DMS79 (cell line): ENCODE results near the gene MORC2.

Experiments
- DNase-seq: peaks from one replicate; lab custom pipeline; 2025; lab: John Stamatoyannopoulos, UW

MORC2 gene

GRCh38 chr22:30889268-30889995, 79.1 kb downstream of the MORC2 start:
- DNase-seq = no peak

DNA sequence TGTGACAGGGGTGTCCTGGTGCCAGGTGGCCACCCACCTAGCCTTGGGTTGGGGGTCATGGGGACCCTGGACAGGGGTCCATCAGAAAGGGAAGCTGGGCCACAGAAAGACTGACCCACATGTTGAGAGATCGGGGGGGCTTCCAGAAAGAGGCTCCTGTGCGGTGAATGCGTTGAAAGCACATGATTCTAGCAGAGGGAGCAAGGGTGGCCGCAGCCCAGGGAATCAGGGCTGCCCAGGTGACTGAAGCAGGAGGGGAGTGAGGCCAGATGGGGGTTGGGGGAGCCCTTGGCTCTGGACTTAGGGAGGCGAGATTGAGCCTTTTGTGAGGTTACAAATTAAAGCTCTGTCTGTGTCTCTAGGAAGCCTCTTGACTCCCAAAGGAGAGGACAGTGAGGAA, 80.7 kb downstream of the MORC2 start:
- DNase-seq = no peak

DNA sequence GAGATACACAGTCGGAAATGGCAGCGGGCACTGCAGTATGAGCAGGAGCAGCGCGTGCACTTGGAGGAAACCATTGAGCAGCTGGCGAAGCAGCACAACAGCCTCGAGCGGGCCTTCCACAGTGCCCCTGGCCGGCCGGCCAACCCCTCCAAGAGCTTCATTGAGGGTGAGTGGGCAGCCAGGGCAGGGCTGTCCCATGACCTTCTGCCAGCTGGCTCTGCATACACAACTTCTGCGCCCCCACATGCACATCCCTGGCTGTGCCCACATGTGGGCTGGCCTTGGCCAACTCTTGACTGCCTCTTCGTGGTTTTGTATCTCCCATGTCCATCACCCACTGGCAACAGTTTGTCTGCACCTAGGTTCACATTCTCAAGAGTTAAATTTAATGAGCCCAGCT, 81.1 kb downstream of the MORC2 start:
- DNase-seq = no peak

DNA sequence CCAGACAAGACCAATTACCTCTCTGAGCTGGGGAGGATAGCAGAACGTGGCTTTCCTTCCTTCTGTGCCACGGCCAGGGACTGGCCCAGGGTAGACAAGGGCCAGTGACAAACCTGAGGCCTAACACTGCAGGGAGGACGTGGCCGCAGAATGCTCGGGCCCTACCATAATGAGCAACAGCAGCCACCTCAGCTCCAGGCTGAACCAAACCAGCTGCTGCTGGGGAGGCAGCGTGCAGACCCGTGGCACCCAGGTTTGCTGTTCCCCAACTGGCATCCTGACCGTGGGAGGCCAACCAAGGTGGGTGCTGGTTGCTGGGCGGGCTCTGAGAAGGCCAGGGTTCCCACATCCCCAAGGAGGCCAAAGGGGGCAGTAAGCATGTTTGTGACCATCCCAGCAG, 83.0 kb downstream of the MORC2 start:
- no peak for DNase-seq

DNA sequence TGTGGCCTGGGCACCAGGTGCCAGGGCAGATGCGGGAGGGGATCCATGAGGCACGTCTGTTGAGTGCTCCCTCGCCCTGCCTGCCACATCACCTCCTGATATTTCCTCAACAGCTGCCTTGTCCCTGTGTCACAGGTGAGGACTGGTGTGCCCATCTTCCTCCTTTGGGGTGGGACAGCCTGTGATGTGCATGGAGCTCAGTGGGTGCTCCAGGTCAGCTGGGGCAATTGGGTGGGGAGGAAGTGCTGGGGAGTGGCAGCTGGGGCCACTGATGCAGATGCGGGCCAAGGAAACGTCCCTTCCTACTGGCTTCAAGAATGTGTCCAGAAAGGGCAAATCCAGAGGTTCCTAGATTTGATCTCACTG, 83.6 kb downstream of the MORC2 start:
- no peak for DNase-seq

DNA sequence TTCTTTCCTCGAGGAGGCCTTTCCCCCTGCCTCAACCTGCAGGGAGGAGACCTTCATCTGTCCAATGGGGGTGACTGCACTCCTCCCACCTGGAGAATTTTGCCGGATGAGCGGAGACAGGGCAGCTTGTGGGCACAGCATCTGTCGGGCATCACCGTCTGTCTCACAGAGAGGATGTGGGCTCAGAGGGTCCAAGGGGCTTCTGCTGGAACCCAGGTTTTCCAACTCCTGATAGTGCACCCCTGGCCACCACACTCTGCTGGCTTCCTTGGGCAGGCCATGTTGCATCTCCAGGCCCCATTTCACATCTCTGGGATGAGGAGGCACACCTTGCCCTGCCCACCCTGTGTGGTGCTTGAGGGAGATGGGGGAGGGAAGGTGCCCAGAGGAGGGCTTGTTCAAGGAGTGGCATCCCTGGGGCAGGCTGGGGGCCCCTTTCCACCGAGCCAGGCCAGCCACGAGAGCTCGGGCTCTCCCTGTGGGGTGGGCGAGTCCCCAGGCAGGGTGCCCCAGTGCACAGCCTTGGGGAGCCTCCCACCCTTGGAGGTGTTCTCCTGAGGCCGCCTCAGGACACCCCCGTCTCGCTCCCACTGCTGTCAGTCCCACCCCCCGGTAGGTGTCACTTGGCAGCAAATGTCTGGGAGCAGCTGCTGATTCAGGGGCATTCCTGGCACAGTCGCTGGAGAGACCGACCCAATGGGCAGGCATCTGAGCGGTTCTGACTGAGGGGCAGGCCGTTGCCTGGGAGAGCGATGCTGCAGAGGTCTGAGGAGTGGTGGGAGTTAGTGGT, 84.2 kb downstream of the MORC2 start:
- no peak for DNase-seq

- no peak for DNase-seq
Observed at GRCh38 chr22:30883586-30884145, 84.9 kb downstream of the MORC2 start.

DNA sequence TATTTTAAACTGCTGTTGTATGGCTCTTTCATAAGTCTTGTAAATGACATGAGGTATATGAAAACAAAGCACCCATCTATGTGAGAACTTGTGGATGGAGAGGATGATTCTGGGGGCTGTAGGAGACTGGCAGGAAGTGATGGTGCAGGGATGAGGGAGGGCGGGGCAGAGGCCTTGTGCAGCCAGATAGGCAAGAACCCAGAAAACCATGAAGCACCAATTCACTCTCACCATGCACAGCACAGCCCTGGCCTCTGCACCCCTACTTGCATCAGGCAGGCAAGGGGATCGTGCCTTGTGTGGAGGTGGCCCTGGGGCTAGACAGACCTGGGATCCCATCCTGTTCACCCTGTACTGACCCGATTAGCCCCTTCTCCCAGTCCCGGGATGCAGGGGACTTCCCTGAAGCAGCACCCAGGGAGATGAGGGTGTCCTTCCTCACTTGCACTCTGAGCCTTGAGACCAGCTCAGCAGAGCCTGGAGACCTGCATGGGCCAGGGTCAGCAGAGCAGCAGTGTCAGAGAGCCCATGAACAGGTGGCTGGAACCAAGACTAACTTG, 85.5 kb downstream of the MORC2 start:
- DNase-seq = no peak

DNA sequence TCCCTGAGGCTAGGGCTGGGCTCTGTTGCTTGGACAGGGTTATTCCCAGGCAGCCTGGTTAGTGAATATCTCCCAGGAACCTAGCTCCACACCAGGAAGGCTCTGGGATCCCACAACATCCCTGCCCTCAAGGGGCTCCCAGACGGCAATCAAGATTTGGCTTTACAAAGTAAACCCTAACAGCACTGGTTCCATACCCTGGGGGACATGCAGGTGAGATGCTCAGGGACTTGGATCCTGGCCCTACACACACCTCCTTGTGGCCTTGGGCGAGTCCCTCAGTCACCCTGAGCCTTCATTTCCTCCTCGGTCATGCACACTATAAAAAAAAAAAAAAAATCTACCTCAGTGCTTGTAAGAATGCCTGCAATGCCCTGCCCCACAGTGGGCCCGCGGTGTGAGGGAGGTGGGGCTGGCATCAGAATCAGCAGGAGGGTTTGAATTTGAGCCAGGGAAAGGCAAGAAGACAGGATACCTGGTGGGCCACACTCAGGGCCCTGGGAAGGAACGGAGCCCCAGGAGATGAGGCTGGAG, 86.3 kb downstream of the MORC2 start:
- DNase-seq = no peak

DNA sequence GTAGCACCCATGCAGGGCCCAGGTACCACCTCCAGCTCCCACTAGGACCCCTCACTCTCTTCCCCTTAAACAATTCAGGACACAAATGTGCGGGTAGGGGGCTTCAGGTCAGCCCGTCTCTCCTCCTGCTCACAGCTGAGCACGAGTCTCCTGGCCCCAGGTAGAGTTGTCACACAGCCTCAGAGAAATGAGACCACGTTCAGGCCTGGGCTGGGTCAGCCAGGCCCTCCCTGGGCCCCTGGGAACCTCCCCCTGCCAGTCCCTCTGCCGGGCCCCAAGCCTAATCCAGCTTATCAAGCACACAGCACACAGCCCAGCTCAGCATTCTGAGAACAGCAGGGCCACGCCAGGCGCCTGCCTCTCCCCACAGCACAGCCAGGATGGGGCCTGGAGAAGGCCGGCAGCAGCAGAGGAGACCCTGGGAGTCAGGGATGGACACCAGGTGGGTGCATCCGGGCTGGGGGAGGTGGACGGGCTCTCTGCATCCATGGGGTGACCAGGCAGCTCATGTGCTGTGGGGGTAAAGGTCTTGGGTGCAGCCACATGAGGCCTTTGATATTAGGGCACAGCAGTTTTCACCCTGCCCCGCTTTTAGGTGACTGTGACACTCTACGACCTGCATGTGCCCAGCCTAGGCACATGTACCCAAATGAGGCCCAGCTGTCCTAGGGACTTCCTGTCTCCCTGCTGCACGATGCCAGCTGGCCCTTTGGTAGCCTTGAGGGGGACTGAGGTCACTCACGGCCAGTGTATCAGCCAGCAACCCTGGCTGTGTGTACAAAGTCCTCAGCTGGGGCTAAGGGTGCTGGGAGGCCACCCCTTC, 87.0 kb downstream of the MORC2 start:
- no peak for DNase-seq

DNA sequence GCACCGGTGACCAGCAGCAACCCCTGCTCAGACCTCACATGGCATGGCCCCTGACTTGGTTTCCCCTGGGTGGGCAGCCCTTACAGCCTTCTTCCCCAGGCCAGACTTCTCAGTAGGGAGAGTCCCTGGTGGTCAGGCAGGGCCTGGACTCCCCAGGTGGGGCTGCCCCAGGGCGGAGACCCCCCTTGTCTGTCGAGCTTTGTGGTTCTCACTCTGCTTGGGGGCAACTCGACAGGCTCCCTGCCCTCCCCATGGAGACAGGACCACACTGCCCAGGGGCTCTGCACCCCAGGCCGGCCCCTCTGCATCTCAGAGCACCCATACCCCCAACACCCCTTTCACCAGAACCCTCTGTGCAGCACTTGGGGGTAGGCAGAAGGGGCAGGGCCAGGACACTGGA, 87.7 kb downstream of the MORC2 start:
- DNase-seq = no peak

GRCh38 chr22:30880181-30880601, 88.4 kb downstream of the MORC2 start:
- no peak for DNase-seq

GRCh38 chr22:30879415-30879797, 89.2 kb downstream of the MORC2 start:
- DNase-seq = no peak

DNA sequence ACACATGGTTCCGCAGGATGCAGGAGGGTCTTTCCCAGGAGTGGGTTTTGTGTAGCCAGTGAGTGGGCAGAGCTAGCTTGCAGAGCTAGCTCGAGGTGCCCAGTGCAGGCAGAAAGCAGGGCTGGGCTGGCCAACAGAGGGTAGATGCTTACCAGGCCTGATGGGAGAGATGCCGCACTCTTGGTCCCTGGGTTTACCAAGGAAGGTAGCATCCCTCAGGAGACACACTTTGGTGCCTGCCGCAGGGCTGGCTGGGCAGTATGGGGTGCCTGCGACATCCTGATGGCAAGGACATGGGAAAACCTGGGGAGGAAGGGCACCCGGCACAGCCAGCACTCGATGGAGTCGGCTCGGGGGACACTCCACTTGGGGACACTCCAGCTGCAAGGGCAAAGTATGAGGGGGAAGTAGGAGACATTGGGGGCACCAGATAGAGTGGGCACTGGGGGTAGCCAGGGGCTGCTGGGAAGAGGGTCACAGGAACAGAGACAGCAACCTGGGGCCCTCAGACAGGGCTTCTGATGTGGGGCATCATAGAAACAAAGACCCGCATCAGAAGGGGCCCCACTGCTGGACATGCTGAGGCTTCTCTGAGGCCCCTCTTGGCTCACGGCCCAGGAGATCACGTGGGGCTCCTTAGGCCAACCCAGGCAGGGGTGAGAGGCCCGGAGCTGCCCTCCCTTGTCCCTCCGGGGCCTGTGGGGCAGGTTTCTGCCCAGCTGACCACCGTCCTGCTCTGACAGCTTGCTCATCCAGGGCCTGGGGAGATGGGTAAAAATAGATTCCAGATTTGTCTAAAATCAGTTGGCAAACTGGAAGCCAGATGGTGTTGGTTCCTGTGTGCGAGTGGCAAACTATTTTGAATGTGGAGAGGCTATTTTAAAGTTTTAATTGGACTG, 89.8 kb downstream of the MORC2 start:
- no peak for DNase-seq

DNA sequence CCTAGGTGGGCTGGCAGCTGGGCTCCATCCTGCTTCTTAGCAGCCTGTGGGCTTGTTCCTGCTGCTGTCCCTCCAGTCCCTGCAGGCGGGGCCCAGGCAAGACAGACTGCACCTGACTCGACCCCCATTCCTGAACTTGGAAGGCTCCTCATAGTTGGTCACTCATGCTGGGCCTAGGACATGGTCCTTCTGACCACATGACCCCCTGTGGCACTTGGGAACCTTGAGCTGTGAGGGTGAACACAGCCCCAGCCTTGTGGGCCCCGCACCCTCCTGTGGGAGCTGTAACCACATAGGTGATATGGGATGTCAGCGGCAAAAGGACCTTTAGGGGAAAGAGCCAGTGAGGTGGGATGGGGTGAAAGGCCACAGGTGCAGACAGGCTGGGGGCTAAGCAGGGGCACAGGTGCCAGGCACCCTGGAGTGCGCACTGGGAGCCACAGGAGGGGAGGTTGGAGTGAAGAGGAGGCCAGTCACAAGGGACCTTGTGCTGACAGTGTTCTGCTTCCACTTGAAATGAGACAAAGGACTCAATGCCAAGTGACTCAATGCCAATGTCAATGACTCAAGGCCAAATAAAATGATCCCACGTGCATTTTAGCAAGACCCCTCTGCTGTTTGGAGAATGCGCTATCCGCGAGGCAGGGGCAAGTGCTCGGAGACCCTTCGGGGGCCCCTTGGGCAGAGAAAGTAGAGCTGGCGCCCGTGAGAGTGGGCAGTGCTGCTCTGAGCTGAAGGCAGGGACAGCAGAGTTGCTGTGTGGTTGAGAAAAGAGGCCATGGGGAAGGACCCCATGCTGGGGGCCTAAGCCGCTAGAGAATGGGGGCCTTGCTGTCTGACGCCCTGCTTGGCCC, 90.7 kb downstream of the MORC2 start:
- DNase-seq = no peak

GRCh38 chr22:30876915-30877553, 91.5 kb downstream of the MORC2 start:
- DNase-seq = no peak

GRCh38 chr22:30876221-30876751, 92.3 kb downstream of the MORC2 start:
- DNase-seq = no peak

GRCh38 chr22:30875481-30876215, 92.9 kb downstream of the MORC2 start:
- no peak for DNase-seq
